MCF 10A (cell line): ENCODE measurements around the gene GAK. TPM values are rescaled to one million over a fixed set of nuclear protein-coding genes. Genes with fewer than 3 reads are reported as not detected.
A peak's percentile ranks its signal among the peaks of the same experiment; 100 is the strongest.

Source experiments
- BruUV-seq: library from RNA; stranded (reverse); fragments of 400-500 nt; replicated peaks from 2 replicates; lab custom pipeline; 2021; lab: Mats Ljungman, UMichigan
- CTCF ChIA-PET: fragments of 300-600 bp; sonication (Branson Sonifier 250); formaldehyde crosslinking; extraction: SDS; loops from one replicate; lab custom pipeline; 2021; ENCODE audit warnings: antibody characterized with exemption, inconsistent platforms; lab: Yijun Ruan, JAX
- POLR2A ChIA-PET: fragments of 300-600, 350-650 bp; sonication (Branson Sonifier 250); formaldehyde crosslinking; extraction: SDS; loops from one replicate; lab custom pipeline; 2020; ENCODE audit warnings: antibody characterized with exemption, inconsistent platforms; lab: Yijun Ruan, JAX
- DNase-seq: peaks from one replicate; pipeline ENCODE4 v3.0.0-alpha.2; 2018; ENCODE audit not compliant: unreplicated experiment
- H3K27ac Mint-ChIP-seq: one replicate; pipeline ENCODE4 v1.8.0; 2022; ENCODE audit warnings: mild to moderate bottlenecking, low read depth, mixed read lengths; ENCODE audit not compliant: unreplicated experiment
- H3K27me3 Mint-ChIP-seq: one replicate; pipeline ENCODE4 v1.8.0; 2022; ENCODE audit warnings: mixed read lengths; ENCODE audit not compliant: insufficient read depth, unreplicated experiment
- H3K36me3 Mint-ChIP-seq: one replicate; pipeline ENCODE4 v1.8.0; 2022; ENCODE audit warnings: mild to moderate bottlenecking, moderate library complexity, mixed read lengths; ENCODE audit not compliant: insufficient read depth, unreplicated experiment
- H3K4me1 Mint-ChIP-seq: one replicate; pipeline ENCODE4 v1.8.0; 2022; ENCODE audit warnings: mixed read lengths; ENCODE audit not compliant: insufficient read depth, unreplicated experiment
- H3K4me3 Mint-ChIP-seq: one replicate; pipeline ENCODE4 v1.8.0; 2022; ENCODE audit warnings: mild to moderate bottlenecking, moderate library complexity, mixed read lengths; ENCODE audit not compliant: unreplicated experiment
- H3K9me3 Mint-ChIP-seq: one replicate; pipeline ENCODE4 v1.8.0; 2022; ENCODE audit warnings: mixed read lengths; ENCODE audit not compliant: unreplicated experiment
- intact Hi-C: fragments of 100-400 bp; cut with micrococcal nuclease; formaldehyde crosslinking; loops from 2 replicates; pipeline ENCODE4 v1.14.1; 2022
- total RNA-seq: library from RNA; stranded (reverse); gene quantifications from 2 replicates; pipeline ENCODE4 v1.2.3, GENCODE V29; 2022
- TF ChIP-seq, protein P1 (sequence below): fragments of 200-600 bp; IDR thresholded peaks from one replicate; pipeline ENCODE4 v1.8.0; 2022; ENCODE audit warnings: antibody characterized with exemption, mild to moderate bottlenecking; ENCODE audit not compliant: unreplicated experiment

The GAK gene
- total RNA-seq, 1 experiment from 2014 or later = 72.9 TPM

DNA sequence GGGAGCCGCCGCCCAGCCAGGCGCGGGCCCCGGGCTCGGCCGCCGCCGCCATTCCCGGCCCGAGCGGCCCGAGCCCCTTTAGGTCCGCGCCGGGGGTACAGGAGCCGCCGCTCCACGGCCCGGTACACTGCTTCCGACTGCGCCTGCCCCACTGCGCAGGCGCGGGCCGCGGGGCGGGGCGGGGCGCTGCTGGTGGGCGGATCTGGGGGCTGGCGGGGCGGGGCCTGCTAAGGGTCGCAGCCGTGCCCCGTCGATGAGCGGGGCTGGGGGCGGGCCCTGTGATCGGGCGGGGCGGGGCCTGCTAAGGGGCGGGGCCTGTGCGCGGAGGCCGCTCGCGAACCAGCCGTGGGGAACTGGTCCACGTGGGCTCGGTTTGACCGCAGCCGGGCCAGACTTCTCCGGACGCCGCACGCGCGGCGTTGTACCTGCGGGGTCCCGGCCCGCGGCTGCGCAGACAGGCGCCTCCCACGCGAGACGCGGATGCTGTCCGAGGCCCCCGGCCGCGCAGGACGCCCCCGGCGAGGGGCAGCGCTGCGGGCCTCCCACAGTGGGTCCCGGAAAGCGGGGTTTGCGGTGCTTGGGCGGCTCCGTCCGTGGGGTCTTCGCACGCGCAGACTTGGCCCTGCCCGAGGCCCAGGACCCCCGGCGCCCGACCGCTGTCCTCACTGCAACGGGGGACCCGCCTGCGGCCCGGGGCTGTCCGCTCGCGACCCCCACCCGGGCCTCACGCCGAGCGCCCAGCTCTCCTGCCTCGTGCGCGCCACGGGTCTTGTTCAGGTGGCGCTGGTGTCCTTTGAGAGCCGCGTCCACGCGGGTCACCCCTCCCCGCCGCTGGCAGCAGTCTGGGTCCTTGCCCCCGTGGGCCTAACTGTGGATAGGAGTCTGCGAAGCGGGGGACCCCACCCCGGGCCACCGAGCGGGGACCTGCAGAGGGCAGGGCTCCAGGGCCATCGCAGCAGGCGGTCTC, 41.6 kb upstream of the GAK start, which contains the start of gene DGKQ:
Gene DGKQ, minus strand, starts transcription at position 139 of the 967 bp plus-strand sequence. Its CDS starts 87 bp downstream, at position 52.
- ChIA-PET CTCF (no interaction called here), POLR2A (interaction anchor here (1.1 to 2.5 kb wide), 3 partner anchors 14 to 42 kb away, joined by 3 to 10 read pairs (median 3); partner anchors contain the start of genes GAK and TMEM175)
- Mint-ChIP-seq H3K9me3 (no peaks in the 10 kb centered on the region), H3K27ac (no peak within 1 kb of the TSS), H3K4me1 (peaks cover 5% of the 10 kb centered on the region), H3K36me3 (no peaks in the 10 kb centered on the region), H3K4me3 (peak within 1 kb of the TSS; percentile 66), H3K27me3 (no peaks in the 10 kb centered on the region)
- peak; percentile 83 for DNase-seq
- BruUV-seq = no TSS peak
- intact Hi-C loops = no loop called here
- TF ChIP-seq, protein P1, sequence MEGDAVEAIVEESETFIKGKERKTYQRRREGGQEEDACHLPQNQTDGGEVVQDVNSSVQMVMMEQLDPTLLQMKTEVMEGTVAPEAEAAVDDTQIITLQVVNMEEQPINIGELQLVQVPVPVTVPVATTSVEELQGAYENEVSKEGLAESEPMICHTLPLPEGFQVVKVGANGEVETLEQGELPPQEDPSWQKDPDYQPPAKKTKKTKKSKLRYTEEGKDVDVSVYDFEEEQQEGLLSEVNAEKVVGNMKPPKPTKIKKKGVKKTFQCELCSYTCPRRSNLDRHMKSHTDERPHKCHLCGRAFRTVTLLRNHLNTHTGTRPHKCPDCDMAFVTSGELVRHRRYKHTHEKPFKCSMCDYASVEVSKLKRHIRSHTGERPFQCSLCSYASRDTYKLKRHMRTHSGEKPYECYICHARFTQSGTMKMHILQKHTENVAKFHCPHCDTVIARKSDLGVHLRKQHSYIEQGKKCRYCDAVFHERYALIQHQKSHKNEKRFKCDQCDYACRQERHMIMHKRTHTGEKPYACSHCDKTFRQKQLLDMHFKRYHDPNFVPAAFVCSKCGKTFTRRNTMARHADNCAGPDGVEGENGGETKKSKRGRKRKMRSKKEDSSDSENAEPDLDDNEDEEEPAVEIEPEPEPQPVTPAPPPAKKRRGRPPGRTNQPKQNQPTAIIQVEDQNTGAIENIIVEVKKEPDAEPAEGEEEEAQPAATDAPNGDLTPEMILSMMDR = no peak

DNA sequence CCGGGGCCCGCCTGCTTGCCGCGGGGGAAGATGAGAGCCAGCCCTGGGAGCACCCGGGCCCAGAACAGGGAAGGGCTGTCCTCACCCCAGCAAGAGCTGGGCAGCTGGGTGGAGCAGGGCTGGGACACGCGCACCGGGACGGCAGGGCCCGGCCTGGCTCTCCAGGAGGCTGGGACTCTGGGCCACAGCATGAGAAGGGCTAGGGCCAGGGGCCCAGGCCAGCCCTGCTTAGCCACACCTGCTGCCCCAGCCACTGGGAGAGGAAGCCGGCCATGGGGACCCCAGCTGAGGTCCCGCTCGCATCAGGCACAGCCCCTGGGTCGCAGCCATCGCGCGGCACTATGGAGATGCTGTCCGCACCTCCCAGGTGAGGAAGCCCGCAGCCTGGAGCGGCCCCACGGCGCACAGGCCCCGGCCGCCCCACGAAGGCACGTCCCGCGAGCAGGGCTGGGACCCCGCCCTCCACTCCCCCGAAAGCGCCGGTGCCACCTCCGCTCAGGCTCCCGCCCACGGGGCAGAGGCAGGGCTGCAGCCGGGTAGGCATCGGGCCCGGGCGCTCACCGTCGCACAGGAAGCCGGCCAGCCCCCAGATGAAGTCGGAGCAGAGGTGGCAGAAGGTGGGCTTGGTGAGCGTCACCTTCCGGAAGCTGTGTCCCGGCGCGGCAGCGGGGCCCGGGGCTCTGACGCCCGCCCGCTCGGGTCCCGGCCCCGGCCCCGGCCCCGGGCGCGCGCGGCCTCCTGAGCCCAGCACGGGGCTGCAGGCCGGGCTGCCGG, 40.7 kb upstream of the GAK start:
- ChIA-PET CTCF (no interaction called here), POLR2A (interaction anchor here (0.8 to 2.5 kb wide), 4 partner anchors 14 to 41 kb away, joined by 3 to 10 read pairs (median 3); partner anchors contain the start of genes FGFRL1, GAK and TMEM175)
- Mint-ChIP-seq H3K4me1 (peaks cover 5% of the 10 kb centered on the region), H3K9me3 (no peaks in the 10 kb centered on the region), H3K36me3 (no peaks in the 10 kb centered on the region), H3K4me3 (peak overlapping the region; percentile 66), H3K27me3 (no peaks in the 10 kb centered on the region), H3K27ac (no peak overlapping the region)
- TF ChIP-seq, protein P1 = no peak
- peak; percentile 20 for DNase-seq
- intact Hi-C loops = no loop called here
- BruUV-seq = no TSS peak

DNA sequence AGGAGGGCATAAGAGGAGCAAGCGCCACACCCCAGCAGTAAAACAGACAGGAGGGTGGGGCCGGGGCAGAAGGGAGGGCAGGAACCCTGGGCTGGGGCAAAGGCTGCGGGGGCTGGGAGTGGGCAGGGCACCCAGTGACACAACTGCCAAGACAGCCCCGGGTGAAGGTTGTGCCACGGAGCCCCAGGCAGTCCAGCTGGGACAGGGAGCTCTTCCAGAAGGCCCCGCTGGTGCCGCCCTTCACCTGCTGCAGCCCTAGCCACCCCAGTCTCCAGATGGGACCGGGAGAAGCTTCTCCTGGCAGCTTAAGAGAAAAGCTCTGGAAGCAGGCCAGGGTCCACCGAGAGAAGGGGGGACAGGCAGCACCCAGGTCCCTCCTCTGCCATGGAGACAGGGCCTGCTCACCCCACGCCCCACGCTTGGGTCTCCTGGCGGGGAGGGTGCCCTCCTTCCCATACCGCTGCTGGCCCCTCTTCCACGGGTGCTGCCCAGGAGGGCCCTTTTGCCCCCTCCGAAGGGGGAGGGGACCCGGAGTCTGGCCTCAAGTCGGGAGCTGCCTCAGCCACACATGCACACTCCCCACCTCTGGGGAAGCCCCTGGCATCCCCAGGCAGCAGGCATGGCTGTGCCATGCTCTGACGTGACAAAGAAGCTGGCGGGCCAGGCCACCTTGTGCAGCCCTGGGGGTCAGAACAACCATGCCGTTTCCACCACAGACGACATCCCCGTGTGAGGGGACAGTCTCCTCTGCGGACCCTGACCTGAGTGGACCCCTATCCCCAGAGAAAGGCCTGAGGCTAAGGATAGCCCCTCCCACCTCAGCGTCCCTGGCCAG, 39.8 kb upstream of the GAK start:
- Mint-ChIP-seq H3K4me1 (peaks cover 5% of the 10 kb centered on the region), H3K4me3 (peak overlapping the region; percentile 66), H3K36me3 (no peaks in the 10 kb centered on the region), H3K9me3 (no peaks in the 10 kb centered on the region), H3K27ac (no peak overlapping the region), H3K27me3 (no peaks in the 10 kb centered on the region)
- no TSS peak for BruUV-seq
- ChIA-PET POLR2A (interaction anchor here (0.7 to 2.5 kb wide), 4 partner anchors 10 to 40 kb away, joined by 3 to 10 read pairs (median 3); partner anchors contain the start of genes FGFRL1, GAK and TMEM175), CTCF (no interaction called here)
- DNase-seq = no peak
- intact Hi-C loops = no loop called here
- TF ChIP-seq, protein P1 = no peak
